H1 (cell line): ENCODE data around the gene SMPX. TPM values are rescaled to one million over a fixed set of nuclear protein-coding genes. Genes with fewer than 3 reads are reported as not detected.

ENCODE experiments used
- CTCF ChIA-PET: fragments of 300-600 bp; sonication (Branson Sonifier 250); formaldehyde crosslinking; loops from one replicate; lab custom pipeline; 2021; ENCODE audit not compliant: partially characterized antibody; lab: Charles Lee
- POLR2A ChIA-PET: fragments of 300-600 bp; sonication (Branson Sonifier 250); formaldehyde crosslinking; loops from one replicate; lab custom pipeline; 2021; ENCODE audit warnings: inconsistent platforms; ENCODE audit not compliant: partially characterized antibody; lab: Charles Lee
- DNase-seq, 2 experiments: peaks; one replicate each; pipeline versions ENCODE4 v3.0.0 to v3.0.0-alpha.2; 2010 to 2022; ENCODE audit warnings: low spot score in 2 of 2, low read depth in 1 of 2, mixed read lengths in 1 of 2
- FAIRE-seq: peaks from 2 replicates; lab custom pipeline; 2011; peaks lifted over from hg19 to GRCh38; lab: Jason Lieb, UNC
- H2AFZ ChIP-seq: 2 replicates; pipeline ENCODE4 v1.8.1; 2012; ENCODE audit warnings: low read length, inconsistent platforms
- H2AK5ac ChIP-seq: 2 replicates; pipeline ENCODE4 v1.6.1; 2013; ENCODE audit warnings: low read depth, low read length
- H2BK120ac ChIP-seq: replicated peaks from 2 replicates; pipeline ENCODE3; 2013; ENCODE audit warnings: low read depth, low read length, inconsistent platforms
- H2BK12ac ChIP-seq: 2 replicates; pipeline ENCODE4 v1.6.1; 2013; ENCODE audit warnings: low read depth, low read length
- H2BK15ac ChIP-seq: 2 replicates; pipeline ENCODE4 v1.6.1; 2013; ENCODE audit warnings: low read length
- H2BK20ac ChIP-seq: 2 replicates; pipeline ENCODE4 v1.6.1; 2013; ENCODE audit warnings: low read length
- H2BK5ac ChIP-seq: 2 replicates; pipeline ENCODE4 v1.6.1; 2013; ENCODE audit warnings: low read depth, low read length
- H3K14ac ChIP-seq: 2 replicates; pipeline ENCODE4 v1.6.1; 2013; ENCODE audit warnings: inconsistent platforms; ENCODE audit not compliant: insufficient read length
- H3K18ac ChIP-seq: 2 replicates; pipeline ENCODE4 v1.6.1; 2013; ENCODE audit warnings: low read length; ENCODE audit errors: extremely low read depth
- H3K23ac ChIP-seq: 2 replicates; pipeline ENCODE4 v1.6.1; 2013; ENCODE audit warnings: inconsistent platforms; ENCODE audit not compliant: insufficient read length
- H3K23me2 ChIP-seq: 2 replicates; pipeline ENCODE4 v1.6.1; 2013; ENCODE audit warnings: low read depth, low read length
- H3K27ac ChIP-seq: 2 replicates; pipeline ENCODE4 v1.6.1; 2011; ENCODE audit warnings: low read depth, low read length, inconsistent platforms
- H3K27me3 ChIP-seq, 4 experiments: replicated peaks in 1 of 4; 1 replicate in 1 of 4; 2 replicates in 3 of 4; pipeline versions ENCODE4 v1.6.1 to v1.8.1; 2011 to 2013; ENCODE audit warnings: low read length in 3 of 4, mild to moderate bottlenecking in 3 of 4, inconsistent platforms in 2 of 4, mixed read lengths in 2 of 4, moderate library complexity in 1 of 4; ENCODE audit not compliant: control insufficient read depth in 3 of 4, insufficient read depth in 3 of 4; ENCODE audit errors: extremely low read depth in 1 of 4
- H3K36me3 ChIP-seq, 4 experiments: 2 replicates each; pipeline versions ENCODE4 v1.6.1 to v1.8.1; 2011 to 2013; ENCODE audit warnings: mild to moderate bottlenecking in 4 of 4, low read length in 3 of 4, moderate library complexity in 2 of 4, control low read depth in 1 of 4, inconsistent platforms in 1 of 4; ENCODE audit not compliant: insufficient read depth in 4 of 4, control insufficient read depth in 2 of 4
- H3K4ac ChIP-seq: replicated peaks from 2 replicates; pipeline ENCODE3; 2013; ENCODE audit warnings: low read length, low read depth, mixed read lengths, inconsistent platforms; ENCODE audit not compliant: insufficient read length
- H3K4me1 ChIP-seq, 4 experiments: replicated peaks in 1 of 4; 1 replicate in 1 of 4; 2 replicates in 3 of 4; pipeline versions ENCODE4 v1.6.1 to v1.8.1; 2011 to 2013; ENCODE audit warnings: low read length in 3 of 4, inconsistent platforms in 2 of 4, mixed read lengths in 1 of 4; ENCODE audit not compliant: insufficient read depth in 4 of 4, control insufficient read depth in 3 of 4
- H3K4me2 ChIP-seq, 2 experiments: 2 replicates each; pipeline versions ENCODE4 v1.6.1 to v1.8.1; 2011 to 2013; ENCODE audit warnings: low read depth in 2 of 2, low read length in 2 of 2, control low read depth in 1 of 2, inconsistent platforms in 1 of 2, mild to moderate bottlenecking in 1 of 2; ENCODE audit not compliant: insufficient read depth in 1 of 2
- H3K4me3 ChIP-seq, 4 experiments: fragments of 200-600, 300-600 bp in 1 of 4; sonication (generic), shearing (Covaris generic), sonication (Bioruptor Twin) in 1 of 4; 2 replicates each; pipeline versions ENCODE4 v1.5.1 to v1.8.1; 2011 to 2016; ENCODE audit warnings: low read length in 4 of 4, low read depth in 3 of 4, control low read depth in 2 of 4, inconsistent platforms in 2 of 4, mild to moderate bottlenecking in 2 of 4, mixed read lengths in 1 of 4, moderate library complexity in 1 of 4; ENCODE audit not compliant: insufficient read depth in 2 of 4; ENCODE audit errors: extremely low read depth in 1 of 4
- H3K56ac ChIP-seq: replicated peaks from 2 replicates; pipeline ENCODE3; 2013; ENCODE audit warnings: low read depth, mild to moderate bottlenecking, mixed read lengths, low read length, inconsistent platforms; ENCODE audit not compliant: insufficient read length
- H3K79me1 ChIP-seq: 2 replicates; pipeline ENCODE4 v1.6.1; 2013; ENCODE audit warnings: low read depth, low read length, control low read depth
- H3K79me2 ChIP-seq, 2 experiments: 2 replicates each; pipeline versions ENCODE4 v1.6.1 to v1.8.1; 2012 to 2013; ENCODE audit warnings: low read length in 2 of 2, mild to moderate bottlenecking in 2 of 2, inconsistent platforms in 1 of 2; ENCODE audit not compliant: insufficient read depth in 2 of 2, control insufficient read depth in 1 of 2
- H3K9ac ChIP-seq, 4 experiments: replicated peaks in 1 of 4; 1 replicate in 1 of 4; 2 replicates in 3 of 4; pipeline versions ENCODE4 v1.6.1 to v1.8.1; 2011 to 2013; ENCODE audit warnings: low read depth in 3 of 4, low read length in 3 of 4, control low read depth in 2 of 4, mild to moderate bottlenecking in 2 of 4, moderate library complexity in 2 of 4, inconsistent platforms in 1 of 4; ENCODE audit errors: extremely low read depth in 1 of 4
- H3K9me3 ChIP-seq, 2 experiments: 2 replicates each; pipeline versions ENCODE4 v1.6.1 to v1.8.1; 2012 to 2013; ENCODE audit warnings: mild to moderate bottlenecking in 2 of 2, moderate library complexity in 2 of 2, control low read depth in 1 of 2, inconsistent platforms in 1 of 2, low read depth in 1 of 2, low read length in 1 of 2, mixed read lengths in 1 of 2; ENCODE audit not compliant: insufficient read depth in 2 of 2
- H4K20me1 ChIP-seq, 2 experiments: replicated peaks in 1 of 2; 2 replicates each; pipeline versions ENCODE3 to v1.8.1; 2011 to 2013; ENCODE audit warnings: inconsistent platforms in 2 of 2, low read length in 2 of 2, mild to moderate bottlenecking in 1 of 2; ENCODE audit not compliant: insufficient read depth in 2 of 2, control insufficient read depth in 1 of 2
- H4K5ac ChIP-seq: 2 replicates; pipeline ENCODE4 v1.6.1; 2013; ENCODE audit warnings: low read length, low read depth, mixed read lengths, inconsistent platforms; ENCODE audit not compliant: insufficient read length
- H4K8ac ChIP-seq: 2 replicates; pipeline ENCODE4 v1.8.0; 2013; ENCODE audit warnings: mild to moderate bottlenecking, moderate library complexity, low read length, inconsistent platforms; ENCODE audit not compliant: insufficient read depth; ENCODE audit errors: extremely low read depth
- H4K91ac ChIP-seq: replicated peaks from 2 replicates; pipeline ENCODE3; 2013; ENCODE audit warnings: low read length, mixed read lengths, inconsistent platforms; ENCODE audit not compliant: insufficient read length
- BRCA1 ChIP-seq: IDR thresholded peaks from 2 replicates; pipeline ENCODE4 v1.6.1; 2012; ENCODE audit warnings: low read depth, low read length, improper control_type of control experiment
- CHD1 ChIP-seq: IDR thresholded peaks from 2 replicates; pipeline ENCODE4 v1.6.1; 2012; ENCODE audit warnings: low read depth, low read length, improper control_type of control experiment
- GABPA ChIP-seq: IDR thresholded peaks from 2 replicates; pipeline ENCODE4 v1.6.1; 2011; ENCODE audit warnings: mild to moderate bottlenecking, low read length, moderate library complexity, borderline replicate concordance; ENCODE audit not compliant: insufficient read depth
- KDM1A ChIP-seq: fragments of 200-600, 300-600 bp; sonication (generic); IDR thresholded peaks from 2 replicates; pipeline ENCODE4 v1.7.1; 2016; ENCODE audit warnings: mild to moderate bottlenecking, low read length, borderline replicate concordance
- MAFK ChIP-seq: IDR thresholded peaks from 2 replicates; pipeline ENCODE4 v1.6.1; 2012; ENCODE audit warnings: low read depth, mild to moderate bottlenecking, improper control_type of control experiment, low read length
- POLR2AphosphoS5 ChIP-seq: IDR thresholded peaks from 2 replicates; pipeline ENCODE4 v1.6.1; 2011; ENCODE audit warnings: low read depth, low read length
- POU5F1 ChIP-seq: IDR thresholded peaks from 2 replicates; pipeline ENCODE4 v1.6.1; 2011; ENCODE audit warnings: low read depth, mild to moderate bottlenecking, low read length, moderate library complexity
- RFX5 ChIP-seq: IDR thresholded peaks from 2 replicates; pipeline ENCODE4 v1.6.1; 2011; ENCODE audit warnings: low read depth, low read length, improper control_type of control experiment, borderline replicate concordance
- SIN3A ChIP-seq, 2 experiments: IDR thresholded peaks in 1 of 2; conservative IDR thresholded peaks in 1 of 2; 2 replicates each; pipeline ENCODE4 v1.6.1; 2011 to 2012; ENCODE audit warnings: low read length in 2 of 2, improper control_type of control experiment in 1 of 2, low read depth in 1 of 2, mild to moderate bottlenecking in 1 of 2
- ZNF274 ChIP-seq: IDR thresholded peaks from 2 replicates; pipeline ENCODE4 v1.7.0; 2012; ENCODE audit warnings: low read length, borderline replicate concordance; ENCODE audit errors: extremely low read depth
- polyA plus RNA-seq, 7 experiments: library from polyadenylated mRNA; depleted of rRNA in 3 of 7; stranded (reverse) in 5 of 7; unstranded in 2 of 7; fragments of >200 nt in 5 of 7; fragments of 200-250 nt in 2 of 7; gene quantifications; 1 replicate in 5 of 7; 2 replicates in 1 of 7; 4 replicates in 1 of 7; pipeline versions ENCODE4 v1.2.1 to v1.2.3, GENCODE V29; 2011 to 2013; ENCODE audit warnings: missing spikeins in 2 of 7, mixed read lengths in 2 of 7
- total RNA-seq: library from RNA; stranded (reverse); fragmentation: NEBNext Ultra II Directional; extraction: Animal tissue kit (Norgen Biotek cat#: 25700); gene quantifications from 2 replicates; pipeline ENCODE4 v1.2.1, GENCODE V29; 2021
- TF ChIP-seq, protein P1 (sequence below): IDR thresholded peaks from 2 replicates; pipeline ENCODE4 v1.6.1; 2012; ENCODE audit warnings: low read length, inconsistent platforms
- TF ChIP-seq, protein P2 (sequence below): IDR thresholded peaks from 2 replicates; pipeline ENCODE4 v1.6.1; 2011; ENCODE audit warnings: low read depth, mild to moderate bottlenecking, low read length; ENCODE audit not compliant: insufficient read depth
- TF ChIP-seq, protein P3 (sequence below): IDR thresholded peaks from 2 replicates; pipeline ENCODE4 v1.6.1; 2012; ENCODE audit warnings: inconsistent platforms

SMPX gene
- total and polyA plus RNA-seq, 2 of the 8 experiments (the other 6 are each of a cell fraction or from before 2014, with no cell fraction given), result not detected

DNA sequence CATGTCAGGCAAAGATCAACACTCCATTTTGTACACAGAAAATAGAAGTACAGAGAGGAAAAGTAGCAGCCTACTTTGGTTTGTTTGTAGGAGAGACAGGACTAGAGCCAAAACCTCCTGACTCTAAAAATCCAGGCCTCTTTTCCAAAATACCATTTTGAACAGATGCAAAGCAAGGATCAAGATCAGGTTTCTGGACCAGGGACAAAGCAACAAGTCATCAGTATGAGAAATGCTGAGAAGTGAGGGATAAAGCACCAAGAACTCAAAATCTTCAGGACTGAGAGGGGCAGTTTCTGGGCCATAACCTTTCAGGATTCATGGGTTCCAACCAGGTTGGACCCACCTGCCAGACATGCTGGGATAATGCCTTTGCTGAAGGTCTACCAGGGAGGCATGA is 44.9 kb upstream of the SMPX start:
- no peaks in the 10 kb centered on the region for H3K4me1 ChIP-seq
- no peak overlapping the region for H3K9ac ChIP-seq
- H3K79me1 ChIP-seq, result no peaks in the 10 kb centered on the region
- H3K18ac ChIP-seq, result no peak overlapping the region
- no peak overlapping the region for H3K27ac ChIP-seq
- CTCF ChIA-PET, result no interaction called here
- H2BK15ac ChIP-seq, result no peak overlapping the region
- no peak overlapping the region for H2AFZ ChIP-seq
- H3K36me3 ChIP-seq, result no peaks in the 10 kb centered on the region
- H2AK5ac ChIP-seq, result no peak overlapping the region
- no peak overlapping the region for H3K4ac ChIP-seq
- H4K20me1 ChIP-seq, result no peaks in the 10 kb centered on the region
- no peak overlapping the region for H4K91ac ChIP-seq
- no peak overlapping the region for H3K23ac ChIP-seq
- H3K4me2 ChIP-seq, result no peak overlapping the region
- H3K9me3 ChIP-seq, result no peaks in the 10 kb centered on the region
- H2BK5ac ChIP-seq, result no peak overlapping the region
- no peak for DNase-seq
- H3K14ac ChIP-seq, result no peak overlapping the region
- no peaks in the 10 kb centered on the region for H3K79me2 ChIP-seq
- H4K5ac ChIP-seq, result no peak overlapping the region
- H2BK20ac ChIP-seq, result no peak overlapping the region
- no peaks in the 10 kb centered on the region for H3K27me3 ChIP-seq
- H3K56ac ChIP-seq, result no peak overlapping the region
- H2BK12ac ChIP-seq, result no peak overlapping the region
- H2BK120ac ChIP-seq, result no peak overlapping the region
- no peak overlapping the region for H3K4me3 ChIP-seq
- no peak overlapping the region for H4K8ac ChIP-seq
- no peaks in the 10 kb centered on the region for H3K23me2 ChIP-seq
- FAIRE-seq, result no peak
- POLR2A ChIA-PET, result no interaction called here
- TF ChIP-seq CHD1 (no peak), ZNF274 (no peak), KDM1A (no peak), RFX5 (no peak), MAFK (no peak), GABPA (no peak), POLR2AphosphoS5 (no peak), SIN3A (conservative IDR thresholded peaks at IDR 0.05 in 1 of 2, IDR thresholded peaks at IDR 0.05 in 1 of 2; ENCODE audit: low read depth in 1 of 2, low read length in 2 of 2) (no peak), BRCA1 (no peak), POU5F1 (no peak)
- TF ChIP-seq, protein P1, sequence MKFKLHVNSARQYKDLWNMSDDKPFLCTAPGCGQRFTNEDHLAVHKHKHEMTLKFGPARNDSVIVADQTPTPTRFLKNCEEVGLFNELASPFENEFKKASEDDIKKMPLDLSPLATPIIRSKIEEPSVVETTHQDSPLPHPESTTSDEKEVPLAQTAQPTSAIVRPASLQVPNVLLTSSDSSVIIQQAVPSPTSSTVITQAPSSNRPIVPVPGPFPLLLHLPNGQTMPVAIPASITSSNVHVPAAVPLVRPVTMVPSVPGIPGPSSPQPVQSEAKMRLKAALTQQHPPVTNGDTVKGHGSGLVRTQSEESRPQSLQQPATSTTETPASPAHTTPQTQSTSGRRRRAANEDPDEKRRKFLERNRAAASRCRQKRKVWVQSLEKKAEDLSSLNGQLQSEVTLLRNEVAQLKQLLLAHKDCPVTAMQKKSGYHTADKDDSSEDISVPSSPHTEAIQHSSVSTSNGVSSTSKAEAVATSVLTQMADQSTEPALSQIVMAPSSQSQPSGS, result no peak
- TF ChIP-seq, protein P2, sequence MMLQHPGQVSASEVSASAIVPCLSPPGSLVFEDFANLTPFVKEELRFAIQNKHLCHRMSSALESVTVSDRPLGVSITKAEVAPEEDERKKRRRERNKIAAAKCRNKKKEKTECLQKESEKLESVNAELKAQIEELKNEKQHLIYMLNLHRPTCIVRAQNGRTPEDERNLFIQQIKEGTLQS, result no peak
- TF ChIP-seq, protein P3, sequence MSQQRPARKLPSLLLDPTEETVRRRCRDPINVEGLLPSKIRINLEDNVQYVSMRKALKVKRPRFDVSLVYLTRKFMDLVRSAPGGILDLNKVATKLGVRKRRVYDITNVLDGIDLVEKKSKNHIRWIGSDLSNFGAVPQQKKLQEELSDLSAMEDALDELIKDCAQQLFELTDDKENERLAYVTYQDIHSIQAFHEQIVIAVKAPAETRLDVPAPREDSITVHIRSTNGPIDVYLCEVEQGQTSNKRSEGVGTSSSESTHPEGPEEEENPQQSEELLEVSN, result no peak
